H7 (cell line): ENCODE results near the gene FAM168B. TPM values are rescaled to one million over a fixed set of nuclear protein-coding genes. Genes with fewer than 3 reads are reported as not detected.
A peak's percentile ranks its signal among the peaks of the same experiment; 100 is the strongest.
"Not testable (repeated sequence)": the region's sequence is repeated elsewhere in the genome, so short reads cannot be mapped to it uniquely, and the experiment has no call there.

Experiments
- DNase-seq: peaks from one replicate; pipeline ENCODE4 v3.0.0; 2012
- H3K27me3 ChIP-seq: 2 replicates; pipeline ENCODE4 v1.6.0; 2011; ENCODE audit warnings: mild to moderate bottlenecking, low read length; ENCODE audit not compliant: control insufficient read depth, insufficient read depth
- H3K36me3 ChIP-seq: replicated peaks from 2 replicates; pipeline ENCODE4 v1.5.1; 2011; ENCODE audit warnings: low read length; ENCODE audit not compliant: control insufficient read depth, insufficient read depth
- H3K4me3 ChIP-seq: 2 replicates; pipeline ENCODE4 v1.5.1; 2011; ENCODE audit warnings: low read depth, mild to moderate bottlenecking, control low read depth, low read length, moderate library complexity; ENCODE audit not compliant: insufficient read depth
- total RNA-seq: library from RNA; depleted of rRNA; stranded (reverse); fragments of >200 nt; shearing (Covaris generic); gene quantifications from 2 replicates; pipeline ENCODE4 v1.2.3, GENCODE V29; 2014

The FAM168B gene
- total RNA-seq, 1 experiment from 2014 or later: 57.6 TPM

DNA sequence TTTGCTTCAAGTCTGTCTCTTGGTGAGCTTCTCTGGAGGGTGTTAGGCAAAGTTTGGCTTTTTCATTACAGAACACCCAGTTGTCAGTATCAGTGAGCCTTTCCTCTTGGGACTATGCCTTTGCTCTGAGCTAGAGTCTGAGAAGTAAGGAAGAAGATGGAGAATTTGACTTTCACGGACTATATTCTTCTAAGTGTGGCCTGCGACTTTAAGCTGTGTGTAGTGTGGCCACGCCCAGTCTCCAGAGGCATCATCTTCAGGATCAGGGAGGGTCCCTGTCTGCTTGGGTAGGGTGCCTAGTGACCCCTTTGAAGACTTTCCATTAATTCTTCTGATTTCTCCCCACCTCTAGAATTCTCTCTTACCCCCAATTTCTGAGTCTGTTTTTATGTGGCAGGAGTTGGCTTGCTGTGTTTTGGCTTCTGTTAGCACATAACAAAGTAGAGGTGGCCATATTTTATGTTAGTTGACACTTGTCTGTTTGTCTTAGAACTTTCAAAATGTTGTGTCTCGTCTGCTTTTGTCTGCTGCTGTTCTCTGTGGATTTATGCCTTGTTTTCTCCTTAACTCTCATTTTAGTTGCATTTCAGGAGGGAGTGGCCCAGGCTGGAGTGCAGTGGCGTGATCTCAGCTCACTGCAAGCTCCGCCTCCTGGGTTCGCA, 20.4 kb upstream of the FAM168B start:
- Histone ChIP-seq H3K36me3 (no peaks in the 10 kb centered on the region; the same call in 1 of the 2 replicates), H3K4me3 (no peak overlapping the region), H3K27me3 (no peaks in the 10 kb centered on the region)
- no peak for DNase-seq

DNA sequence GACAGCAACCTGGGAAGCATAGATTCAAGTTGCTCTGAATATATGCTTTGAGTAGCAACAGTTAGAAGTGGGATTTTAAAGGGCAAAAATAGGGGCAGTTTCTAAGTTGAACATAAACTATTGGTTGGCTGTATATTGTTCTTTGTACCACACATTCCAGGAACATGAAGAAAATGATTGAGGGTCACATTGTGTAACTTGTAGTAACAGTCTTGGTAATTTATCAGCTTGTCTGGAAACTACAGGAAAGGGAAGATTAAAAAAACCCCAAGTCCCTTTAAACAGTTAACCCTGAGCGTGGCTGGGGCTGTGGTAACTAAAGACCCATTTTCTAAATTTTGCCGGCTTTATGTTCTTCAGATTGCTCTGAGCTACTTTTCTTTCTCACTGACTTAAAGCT, 19.3 kb upstream of the FAM168B start:
- H3K36me3 ChIP-seq: no peaks in the 10 kb centered on the region; the same call in 1 of the 2 replicates
- no peaks in the 10 kb centered on the region for H3K27me3 ChIP-seq
- DNase-seq: no peak
- H3K4me3 ChIP-seq: no peak overlapping the region

DNA sequence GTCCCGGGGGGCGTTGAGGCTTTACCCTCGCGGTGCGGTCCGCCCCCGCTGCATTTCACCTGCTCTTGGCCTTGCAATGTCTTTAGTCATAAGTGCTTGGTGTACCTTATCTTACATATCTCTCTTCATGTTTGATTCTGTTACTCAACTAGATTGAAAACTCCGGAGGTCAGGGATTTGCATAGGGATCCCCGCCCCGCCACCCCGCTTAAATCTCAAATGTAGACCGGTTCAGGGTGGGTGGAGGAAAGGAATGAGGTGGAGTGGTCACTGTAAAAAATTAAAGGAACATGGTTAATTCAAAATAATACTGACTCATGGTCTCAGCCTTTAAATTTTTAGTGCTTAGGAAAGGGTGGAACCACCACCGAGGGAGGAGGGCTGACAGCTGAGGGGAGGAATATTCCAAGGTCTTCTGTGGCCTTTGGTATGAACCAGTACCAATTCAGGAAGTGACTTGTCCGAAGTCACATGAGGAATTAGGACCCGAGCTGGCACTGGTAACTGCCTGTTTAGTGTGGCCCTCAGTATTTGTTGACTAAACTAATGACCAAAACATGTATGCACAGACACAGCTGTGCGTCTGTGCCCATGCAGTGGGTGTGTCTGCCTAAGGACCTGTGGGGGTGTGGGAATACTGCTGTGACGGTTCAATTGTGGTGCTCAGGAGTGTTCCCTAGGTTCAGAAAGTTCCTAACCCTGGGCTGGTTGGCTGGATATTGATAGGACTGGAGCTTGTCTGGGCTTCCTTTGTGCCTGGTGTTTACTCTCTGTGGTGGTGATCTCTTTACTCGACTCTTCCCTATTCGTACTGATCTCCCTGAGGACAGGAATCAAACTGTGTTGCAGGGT, 12.9 kb upstream of the FAM168B start:
- peak overlapping the region; percentile 93 for H3K4me3 ChIP-seq
- H3K27me3 ChIP-seq: no peaks in the 10 kb centered on the region
- DNase-seq: peak; percentile 44
- no peaks in the 10 kb centered on the region for H3K36me3 ChIP-seq

DNA sequence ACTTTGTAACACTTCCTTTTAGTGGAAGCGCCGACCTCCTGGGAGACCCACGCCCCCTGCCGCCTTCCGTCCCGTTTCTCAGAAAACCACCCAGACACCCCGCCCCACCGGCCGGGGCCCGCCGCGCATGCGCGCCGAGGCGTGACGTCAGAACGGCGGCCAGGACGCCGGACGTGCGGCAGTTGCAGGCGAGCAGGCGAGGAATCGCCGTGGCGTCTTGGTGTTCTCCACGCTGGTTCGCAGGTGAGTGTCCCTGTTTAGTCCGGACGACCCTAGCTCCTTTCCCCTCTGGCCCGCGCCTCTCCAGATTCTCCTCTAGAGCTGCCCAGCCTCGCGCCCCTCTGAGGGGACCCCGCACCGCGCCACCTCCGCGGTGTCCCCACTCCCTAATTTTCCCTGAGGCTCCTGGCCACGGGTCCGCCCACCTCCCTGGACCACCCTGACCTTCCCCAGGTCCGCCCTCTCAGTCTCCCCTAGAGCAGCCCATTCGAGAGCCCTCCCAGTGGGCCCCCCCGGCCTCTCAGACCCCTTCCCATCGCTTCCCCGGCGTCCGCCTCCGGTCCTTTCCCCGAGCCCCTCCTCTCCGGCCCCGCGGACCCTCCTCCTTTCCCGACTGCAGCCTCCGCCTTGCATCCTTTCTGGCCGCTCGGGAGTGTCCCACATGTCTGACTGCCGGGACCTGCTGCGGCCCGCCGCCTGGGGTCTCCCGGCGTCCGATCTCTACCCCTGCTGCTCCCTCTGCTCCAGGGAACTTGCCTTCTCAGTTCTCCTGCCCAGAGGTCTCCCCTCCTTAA, 12.1 kb upstream of the FAM168B start, which contains the start of gene PLEKHB2:
PLEKHB2 (plus strand) TSS at position 181 of the 794 bp plus-strand sequence. CDS start 15,606 bp downstream, outside the sequence.
- Histone ChIP-seq H3K27me3 (no peaks in the 10 kb centered on the region), H3K4me3 (peak within 1 kb of the TSS; percentile 93), H3K36me3 (no peaks in the 10 kb centered on the region)
- peak; percentile 98 for DNase-seq

DNA sequence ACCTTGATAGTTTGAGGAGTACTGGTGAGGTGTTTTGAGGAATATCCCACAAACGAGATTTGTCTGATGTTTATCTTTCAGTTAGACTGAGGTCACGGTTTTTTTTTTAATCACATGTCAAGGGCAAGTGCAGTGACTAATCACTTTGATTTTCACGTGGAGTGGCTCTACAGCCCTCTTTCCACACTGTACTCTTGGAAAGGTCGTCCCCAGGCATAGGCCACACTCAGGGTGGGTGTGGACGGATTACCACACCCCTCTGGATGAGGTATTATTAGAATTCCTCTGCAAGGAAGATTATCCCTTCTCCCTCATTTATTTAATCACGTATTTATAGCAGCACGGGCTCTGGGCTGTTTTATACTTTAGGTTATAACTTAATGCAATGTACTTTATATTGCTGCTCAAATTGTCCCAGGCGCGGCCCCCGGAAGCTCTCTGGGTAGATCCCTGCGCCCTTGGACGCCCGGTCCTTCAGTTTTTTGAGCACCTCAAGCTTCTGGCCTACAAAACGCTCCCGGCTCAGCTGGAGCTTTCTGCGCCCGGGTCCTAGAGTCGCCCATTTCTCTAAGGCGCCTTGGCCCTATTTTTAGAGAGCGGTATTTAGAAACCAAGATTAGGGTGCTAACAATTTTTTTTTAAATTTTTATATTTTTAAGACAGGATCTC, 11.4 kb upstream of the FAM168B start:
- no peak for DNase-seq
- Histone ChIP-seq H3K27me3 (no peaks in the 10 kb centered on the region), H3K4me3 (peak overlapping the region; percentile 93), H3K36me3 (no peaks in the 10 kb centered on the region)

DNA sequence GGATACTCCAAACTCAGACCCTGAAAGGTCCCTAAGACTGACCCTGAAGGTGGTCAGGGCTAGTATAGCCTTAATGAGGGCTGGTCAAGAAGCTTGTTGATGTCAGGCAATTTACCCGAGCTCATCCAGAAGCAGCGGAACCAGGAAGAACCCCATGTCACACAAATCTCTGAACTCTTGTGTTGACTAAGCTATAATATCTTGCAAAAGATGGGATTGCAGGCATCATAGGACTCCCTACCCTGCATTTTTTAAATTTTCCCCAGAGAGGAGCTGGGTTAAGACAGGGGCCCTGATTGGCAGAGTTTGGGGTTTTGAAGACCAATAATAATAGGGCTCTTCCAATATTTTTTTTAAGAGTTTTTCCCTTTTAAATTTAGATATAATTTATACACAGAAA, 9.9 kb upstream of the FAM168B start:
- no peak for DNase-seq
- Histone ChIP-seq H3K27me3 (no peaks in the 10 kb centered on the region), H3K4me3 (no peak overlapping the region), H3K36me3 (no peaks in the 10 kb centered on the region)

DNA sequence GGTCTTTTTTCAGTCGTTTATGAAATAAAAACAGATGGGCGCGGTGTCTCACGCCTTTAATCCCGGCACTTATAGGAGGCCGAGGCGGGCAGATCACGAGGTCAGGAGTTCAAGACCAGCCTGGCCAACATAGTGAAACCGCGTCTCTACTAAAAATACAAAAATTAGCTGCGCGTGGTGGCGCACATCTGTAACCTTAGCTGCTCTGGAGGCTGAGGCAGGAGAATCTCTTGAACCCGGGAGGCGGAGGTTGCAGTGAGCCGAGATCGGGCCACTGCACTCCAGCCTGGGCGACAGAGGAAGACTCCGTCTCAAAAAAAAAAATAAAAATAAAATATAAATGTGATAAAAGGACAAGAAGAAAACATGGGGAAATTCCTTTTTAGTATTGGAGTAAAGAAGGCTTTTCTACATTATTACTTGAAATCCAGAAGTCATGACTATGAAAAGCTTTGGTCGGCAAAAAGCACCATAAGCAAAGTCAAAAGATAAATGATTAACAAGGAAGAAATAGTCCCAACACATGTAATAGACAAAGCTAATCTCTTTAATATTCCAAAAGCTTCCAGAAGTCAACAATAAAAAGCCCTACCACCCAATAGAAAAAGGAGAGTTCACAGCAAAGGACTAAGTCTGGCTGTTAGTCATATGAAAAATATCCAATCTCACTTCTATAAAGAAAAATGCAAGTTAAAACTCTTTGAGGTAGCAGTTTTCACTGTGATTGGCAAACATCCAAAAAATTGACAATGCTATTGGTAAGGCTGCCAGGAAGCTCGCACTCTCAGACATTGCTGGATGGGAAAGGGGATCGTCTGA, 1.4 kb upstream of the FAM168B start:
- no peaks in the 10 kb centered on the region for H3K27me3 ChIP-seq
- no peak overlapping the region for H3K4me3 ChIP-seq
- H3K36me3 ChIP-seq: no peaks in the 10 kb centered on the region
- DNase-seq: no peak

DNA sequence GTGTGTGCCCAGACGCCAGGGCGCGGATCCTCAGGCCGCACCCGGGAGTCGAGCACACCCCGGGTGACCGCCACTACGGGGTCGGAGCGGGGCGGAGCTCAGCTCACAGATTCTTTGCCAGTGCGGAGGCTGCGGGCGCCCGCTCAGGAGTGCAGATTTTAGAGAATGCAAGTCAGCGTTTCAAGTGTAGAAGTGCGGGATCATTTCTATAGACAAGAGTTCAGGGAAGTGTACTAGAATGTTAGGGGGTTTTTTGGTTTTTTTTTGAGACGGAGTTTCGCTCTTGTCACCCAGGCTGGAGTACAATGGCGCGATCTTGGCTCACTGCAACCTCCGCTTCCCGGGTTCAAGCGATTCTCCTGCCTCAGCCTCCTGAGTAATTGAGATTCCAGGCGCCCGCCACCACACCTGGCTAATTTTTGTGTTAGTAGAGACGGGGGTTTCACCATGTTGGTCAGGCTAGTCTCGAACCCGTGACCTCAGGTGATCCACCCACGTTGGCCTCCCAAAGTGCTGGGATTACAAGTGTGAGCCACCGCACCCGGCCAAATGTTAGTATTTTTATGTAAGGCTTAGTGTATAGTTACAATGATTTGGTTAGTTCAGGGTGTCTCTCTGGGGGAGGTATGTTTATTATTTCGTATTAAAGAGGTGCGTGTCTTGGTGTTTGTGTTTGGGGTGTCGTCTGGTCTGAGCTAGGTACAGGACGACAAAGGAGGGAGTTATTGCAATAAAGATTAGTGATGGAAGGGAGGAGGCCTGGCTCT, 619 bp upstream of the FAM168B start:
- H3K27me3 ChIP-seq: no peaks in the 10 kb centered on the region
- no peak for DNase-seq
- H3K36me3 ChIP-seq: no peaks in the 10 kb centered on the region
- peak overlapping the region; percentile 59 for H3K4me3 ChIP-seq

DNA sequence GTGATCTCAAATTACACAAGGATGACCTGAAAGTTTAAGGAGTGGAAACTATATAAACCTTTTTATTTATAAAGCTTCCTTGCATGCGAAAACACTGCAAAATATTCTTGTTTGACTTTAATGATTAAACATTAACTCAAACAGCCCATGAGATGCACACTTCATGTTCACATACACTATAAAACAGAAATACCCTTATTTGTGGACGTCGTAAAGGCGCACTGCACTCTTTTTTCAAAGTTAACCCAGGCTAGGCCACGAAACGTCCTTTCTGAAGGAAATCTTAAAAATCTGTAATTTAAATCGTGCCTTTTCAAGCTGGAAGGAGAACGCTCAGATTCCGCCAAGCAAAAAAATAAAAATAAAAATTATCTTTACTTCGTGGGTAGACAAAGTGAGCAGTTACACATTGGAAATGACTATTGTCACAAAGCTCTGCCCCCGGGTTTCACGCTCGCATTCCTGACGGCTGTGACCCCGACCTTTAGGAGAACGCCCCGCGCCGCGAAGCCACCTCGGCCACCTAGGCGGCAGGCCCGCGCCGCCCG, 728 bp downstream of the FAM168B start:
- H3K27me3 ChIP-seq: no peaks in the 10 kb centered on the region
- H3K36me3 ChIP-seq: peaks cover 7% of the 10 kb centered on the region
- no peak for DNase-seq
- H3K4me3 ChIP-seq: peak overlapping the region; percentile 77

DNA sequence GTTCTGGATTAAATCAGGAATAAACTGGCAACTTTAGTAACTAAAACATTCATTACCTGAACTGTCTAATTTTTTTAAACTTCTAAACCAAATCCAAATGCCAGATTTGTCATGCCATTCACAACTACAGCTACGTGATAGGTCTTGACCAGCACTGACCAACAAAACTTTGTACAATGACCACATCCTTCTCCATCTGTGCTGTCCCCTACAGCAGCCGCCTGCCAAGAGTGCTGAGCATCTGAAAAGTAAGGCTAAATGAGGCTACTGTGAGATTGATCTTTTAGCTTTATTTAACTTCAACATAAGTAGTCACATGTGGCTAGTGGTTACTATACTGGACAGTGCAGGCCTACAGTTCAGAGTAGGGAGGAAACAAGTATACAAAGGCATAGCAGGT, 7.6 kb downstream of the FAM168B start:
- peaks cover 19% of the 10 kb centered on the region for H3K36me3 ChIP-seq
- H3K27me3 ChIP-seq: no peaks in the 10 kb centered on the region
- no peak for DNase-seq
- H3K4me3 ChIP-seq: no peak overlapping the region

DNA sequence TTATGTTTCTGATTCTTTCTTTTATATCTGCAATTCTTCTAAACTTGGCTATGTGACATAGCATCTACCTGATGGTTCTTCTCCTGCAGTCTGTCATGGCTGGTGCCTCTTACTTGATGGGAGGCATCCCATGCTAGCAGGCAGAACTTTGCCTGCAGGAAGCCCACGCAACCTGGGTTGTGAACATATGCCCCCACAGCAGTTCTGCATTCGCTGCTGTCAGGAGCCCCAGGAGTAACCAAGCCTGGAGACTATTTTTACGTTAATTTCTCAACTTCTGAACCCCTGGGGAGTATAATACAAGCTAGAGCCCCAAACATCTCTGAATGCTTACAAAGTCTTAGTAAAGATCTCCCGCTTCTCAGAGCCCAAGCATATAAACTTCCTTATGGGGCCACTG, 12.1 kb downstream of the FAM168B start:
- no peak for DNase-seq
- Histone ChIP-seq H3K36me3 (peaks cover 17% of the 10 kb centered on the region), H3K4me3 (no peak overlapping the region), H3K27me3 (no peaks in the 10 kb centered on the region)

DNA sequence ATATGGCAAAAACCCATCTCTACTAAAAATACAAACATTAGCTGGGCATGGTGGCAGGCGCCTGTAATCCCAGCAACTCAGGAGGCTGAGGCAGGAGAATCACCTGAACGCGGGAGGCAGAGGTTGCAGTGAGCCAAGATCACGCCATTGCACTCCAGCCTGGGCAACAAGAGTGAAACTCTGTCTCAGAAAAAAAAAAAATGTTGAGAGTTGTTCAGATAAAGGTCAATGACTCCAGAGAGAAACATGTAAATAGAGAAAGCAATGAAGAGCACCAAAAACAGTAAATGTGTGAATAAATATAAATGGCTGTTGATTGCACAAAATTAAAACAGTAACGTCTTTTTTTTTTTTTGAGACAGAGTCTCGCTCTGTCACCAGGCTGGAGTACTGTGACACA, 13.3 kb downstream of the FAM168B start:
- DNase-seq, H3K27me3 ChIP-seq, H3K4me3 ChIP-seq: not testable (repeated sequence)
- H3K36me3 ChIP-seq: peaks cover 19% of the 10 kb centered on the region

DNA sequence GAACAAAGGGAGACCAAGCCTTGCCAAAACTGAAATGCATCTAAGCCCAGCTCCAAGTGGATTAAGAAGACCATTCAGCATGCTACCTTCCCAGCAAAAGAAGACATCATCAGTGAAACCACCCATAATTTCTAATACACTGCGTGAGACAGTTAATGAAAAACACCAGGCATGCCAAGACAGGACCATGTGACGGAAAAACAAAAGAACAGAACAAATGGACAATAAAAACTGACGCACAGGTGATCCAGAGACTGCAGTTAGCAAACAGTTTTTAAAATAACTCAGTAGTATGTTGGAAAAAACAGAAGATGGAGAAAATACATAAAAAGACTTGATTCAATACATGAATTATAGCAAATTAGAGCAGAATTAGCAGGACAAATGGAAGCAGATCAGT, 15.3 kb downstream of the FAM168B start:
- H3K36me3 ChIP-seq: peaks cover 28% of the 10 kb centered on the region
- H3K4me3 ChIP-seq: no peak overlapping the region
- no peak for DNase-seq
- no peaks in the 10 kb centered on the region for H3K27me3 ChIP-seq
